Activated T-cell treated with anti-CD3 and anti-CD28 coated beads, Interleukin-2, amount 50 U/mL, for 4 hours (primary cell): ENCODE data around the gene RPH3AL. TPM values are rescaled to one million over a fixed set of nuclear protein-coding genes. Genes with fewer than 3 reads are reported as not detected.

Experiments
- ATAC-seq, 2 donors: fragments of 200-7000 bp; cut with Tn5 transposase; one replicate each; pipeline ENCODE4 v1.10.0; 2021
- DNase-seq: peaks from one replicate; pipeline ENCODE4 v3.0.0-alpha.2; 2020
- H3K27me3 Mint-ChIP-seq: one replicate; pipeline ENCODE4 v1.8.0; 2021; ENCODE audit warnings: low read depth, mixed read lengths
- H3K36me3 Mint-ChIP-seq: one replicate; pipeline ENCODE4 v1.8.0; 2022; ENCODE audit warnings: mixed read lengths; ENCODE audit not compliant: insufficient read depth
- H3K4me1 Mint-ChIP-seq: one replicate; pipeline ENCODE4 v1.8.0; 2021; ENCODE audit warnings: low read depth, mixed read lengths
- H3K4me3 Mint-ChIP-seq: one replicate; pipeline ENCODE4 v1.8.0; 2021; ENCODE audit warnings: mild to moderate bottlenecking, moderate library complexity, mixed read lengths
- H3K9me3 Mint-ChIP-seq: one replicate; pipeline ENCODE4 v1.8.0; 2021; ENCODE audit warnings: mixed read lengths
- total RNA-seq, 3 donors: library from RNA; stranded (reverse); gene quantifications; one replicate each; pipeline ENCODE4 v1.2.1, GENCODE V29; 2021

The RPH3AL gene
- total RNA-seq, 3 donors from 2014 or later, result 1.3 to 2.2 (median 1.9) TPM

DNA sequence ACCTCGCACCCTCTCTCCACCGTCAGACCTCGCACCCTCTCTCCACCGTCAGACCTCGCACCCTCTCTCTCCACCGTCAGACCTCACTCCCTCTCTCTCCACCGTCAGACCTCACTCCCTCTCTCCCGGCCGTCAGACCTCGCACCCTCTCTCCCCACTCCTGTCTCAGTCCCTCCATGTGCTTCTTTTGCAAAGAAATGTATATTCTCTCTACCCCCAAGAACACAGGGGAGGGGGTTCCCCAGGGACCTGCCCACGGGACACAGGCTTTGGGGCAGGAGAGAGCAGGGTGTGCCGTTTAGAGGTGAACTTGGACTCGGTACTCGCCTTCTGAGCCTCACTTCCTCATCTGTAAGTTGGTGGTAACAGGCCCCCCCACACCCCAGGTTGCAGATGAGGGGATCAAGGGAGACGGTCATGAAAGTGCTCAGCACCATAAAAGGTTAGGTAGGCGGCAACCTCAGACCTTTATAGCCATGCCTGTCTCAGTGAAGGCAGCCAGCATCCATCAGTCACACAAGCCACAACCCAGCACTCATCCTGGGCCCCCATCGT lies 63.7 kb downstream of the RPH3AL start:
- Mint-ChIP-seq H3K4me3 (no peak overlapping the region), H3K9me3 (no peaks in the 10 kb centered on the region), H3K36me3 (peaks cover 2% of the 10 kb centered on the region), H3K27me3 (peaks cover 2% of the 10 kb centered on the region), H3K4me1 (peaks cover 6% of the 10 kb centered on the region)
- ATAC-seq, result no peak
- no peak for DNase-seq

DNA sequence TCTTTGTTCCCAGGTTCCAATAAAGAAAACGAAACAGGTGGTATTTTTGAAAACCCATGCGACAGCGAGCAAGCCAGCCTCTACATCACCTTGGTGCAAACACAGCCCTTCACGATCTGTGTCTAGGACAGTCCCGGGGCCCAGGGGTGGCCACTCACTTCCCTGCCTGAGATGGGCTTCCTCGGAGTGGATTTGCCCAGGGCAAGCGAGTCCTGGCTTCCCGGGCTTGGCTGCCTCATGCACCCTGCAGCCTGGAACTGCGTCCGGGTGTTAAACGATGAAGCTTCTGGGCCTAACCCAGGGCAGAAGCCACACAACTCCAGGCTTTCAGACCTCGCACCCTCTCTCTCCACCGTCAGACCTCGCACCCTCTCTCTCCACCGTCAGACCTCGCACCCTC lies 66.0 kb downstream of the RPH3AL start:
- H3K36me3 Mint-ChIP-seq, result peaks cover 4% of the 10 kb centered on the region
- ATAC-seq (no peak), DNase-seq (no peak)
- no peaks in the 10 kb centered on the region for H3K9me3 Mint-ChIP-seq
- no peak overlapping the region for H3K4me3 Mint-ChIP-seq
- H3K27me3 Mint-ChIP-seq, result no peaks in the 10 kb centered on the region
- no peaks in the 10 kb centered on the region for H3K4me1 Mint-ChIP-seq

- ATAC-seq (no peak), DNase-seq (no peak)
- Mint-ChIP-seq H3K4me3 (no peak overlapping the region), H3K36me3 (peaks cover 4% of the 10 kb centered on the region), H3K27me3 (no peaks in the 10 kb centered on the region), H3K4me1 (no peaks in the 10 kb centered on the region), H3K9me3 (no peaks in the 10 kb centered on the region)
Measured at GRCh38 chr17:285751-286422, 66.7 kb downstream of the RPH3AL start.

DNA sequence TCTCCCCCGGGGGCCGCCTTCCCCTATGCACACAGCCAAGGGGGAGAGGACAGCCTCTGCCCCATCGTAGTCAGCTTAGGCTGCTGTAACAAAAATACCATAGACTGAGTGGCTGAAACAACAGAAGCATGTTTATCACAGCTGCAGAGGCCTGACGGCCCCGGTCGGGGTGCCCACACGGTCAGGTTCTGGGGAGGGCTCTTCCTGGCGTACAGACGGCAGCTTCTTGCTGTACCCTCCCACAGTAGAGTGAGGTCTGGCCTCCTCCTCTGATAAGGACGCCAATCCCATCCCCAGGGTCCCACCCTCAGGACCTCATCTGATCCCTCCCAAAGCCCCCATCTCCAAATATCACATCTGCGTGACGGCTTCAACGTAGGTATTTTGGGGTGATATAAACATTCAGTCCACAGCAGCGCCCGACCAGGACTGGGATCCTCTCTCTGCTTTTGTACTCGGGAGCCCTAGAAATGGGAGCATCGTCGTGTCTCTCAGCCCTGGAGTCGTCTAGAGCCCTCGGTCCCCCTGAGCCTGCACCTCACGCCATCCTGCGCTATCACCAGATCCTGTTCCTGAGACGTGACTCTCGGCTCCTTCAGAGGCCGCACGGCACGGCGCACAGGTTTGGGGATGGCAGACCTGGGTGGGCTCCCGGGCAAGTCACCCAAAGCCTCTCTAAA lies 67.8 kb downstream of the RPH3AL start:
- Mint-ChIP-seq H3K4me3 (no peak overlapping the region), H3K36me3 (peaks cover 4% of the 10 kb centered on the region)

GRCh38 chr17:283911-284675 lies 68.5 kb downstream of the RPH3AL start:
- ATAC-seq (no peak), DNase-seq (no peak)
- Mint-ChIP-seq H3K36me3 (peaks cover 4% of the 10 kb centered on the region), H3K27me3 (no peaks in the 10 kb centered on the region), H3K4me1 (no peaks in the 10 kb centered on the region), H3K4me3 (no peak overlapping the region), H3K9me3 (no peaks in the 10 kb centered on the region)

More for the DNA sequence above, 67.8 kb downstream of the RPH3AL start:
- ATAC-seq (no peak), DNase-seq (no peak)
- no peaks in the 10 kb centered on the region for H3K9me3 Mint-ChIP-seq
- H3K4me1 Mint-ChIP-seq, result no peaks in the 10 kb centered on the region
- no peaks in the 10 kb centered on the region for H3K27me3 Mint-ChIP-seq

GRCh38 chr17:282912-283882 lies 69.4 kb downstream of the RPH3AL start:
- H3K9me3 Mint-ChIP-seq, result no peaks in the 10 kb centered on the region
- ATAC-seq, result no peak
- H3K36me3 Mint-ChIP-seq, result peaks cover 4% of the 10 kb centered on the region
- H3K4me1 Mint-ChIP-seq, result no peaks in the 10 kb centered on the region
- H3K4me3 Mint-ChIP-seq, result no peak overlapping the region
- no peak for DNase-seq
- no peaks in the 10 kb centered on the region for H3K27me3 Mint-ChIP-seq

- Mint-ChIP-seq H3K27me3 (no peaks in the 10 kb centered on the region), H3K9me3 (no peaks in the 10 kb centered on the region), H3K4me3 (no peak overlapping the region), H3K36me3 (peaks cover 4% of the 10 kb centered on the region), H3K4me1 (no peaks in the 10 kb centered on the region)
- DNase-seq (no peak), ATAC-seq (no peak)
Measured at GRCh38 chr17:282000-282911, 70.4 kb downstream of the RPH3AL start.

- ATAC-seq, result no peak
- H3K9me3 Mint-ChIP-seq, result no peaks in the 10 kb centered on the region
- no peaks in the 10 kb centered on the region for H3K4me1 Mint-ChIP-seq
- no peak for DNase-seq
- no peak overlapping the region for H3K4me3 Mint-ChIP-seq
- peaks cover 4% of the 10 kb centered on the region for H3K36me3 Mint-ChIP-seq
- H3K27me3 Mint-ChIP-seq, result no peaks in the 10 kb centered on the region
Measured at GRCh38 chr17:281365-281999, 71.1 kb downstream of the RPH3AL start.

DNA sequence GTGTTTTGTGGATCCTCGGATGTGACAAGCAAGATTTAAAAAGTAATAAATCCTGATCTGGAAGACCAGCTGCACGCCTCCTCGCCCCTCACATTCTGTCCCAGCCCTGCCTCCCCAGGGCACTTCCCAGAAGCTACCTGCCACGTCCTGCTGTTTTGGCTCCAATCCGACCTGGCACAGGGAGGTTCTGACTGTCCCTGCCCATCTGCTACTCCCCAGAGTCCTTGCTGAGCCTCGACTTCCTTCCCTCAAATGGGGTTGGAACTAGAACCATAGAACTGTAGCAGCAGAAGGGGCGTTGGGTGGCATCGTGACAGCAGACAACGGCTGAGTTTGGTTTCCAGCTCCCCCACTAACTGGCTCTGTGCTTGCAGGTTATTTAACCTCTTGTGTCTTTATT lies 71.7 kb downstream of the RPH3AL start:
- Mint-ChIP-seq H3K36me3 (peaks cover 4% of the 10 kb centered on the region), H3K27me3 (no peaks in the 10 kb centered on the region), H3K4me1 (no peaks in the 10 kb centered on the region), H3K4me3 (no peak overlapping the region), H3K9me3 (no peaks in the 10 kb centered on the region)
- ATAC-seq (no peak), DNase-seq (no peak)

DNA sequence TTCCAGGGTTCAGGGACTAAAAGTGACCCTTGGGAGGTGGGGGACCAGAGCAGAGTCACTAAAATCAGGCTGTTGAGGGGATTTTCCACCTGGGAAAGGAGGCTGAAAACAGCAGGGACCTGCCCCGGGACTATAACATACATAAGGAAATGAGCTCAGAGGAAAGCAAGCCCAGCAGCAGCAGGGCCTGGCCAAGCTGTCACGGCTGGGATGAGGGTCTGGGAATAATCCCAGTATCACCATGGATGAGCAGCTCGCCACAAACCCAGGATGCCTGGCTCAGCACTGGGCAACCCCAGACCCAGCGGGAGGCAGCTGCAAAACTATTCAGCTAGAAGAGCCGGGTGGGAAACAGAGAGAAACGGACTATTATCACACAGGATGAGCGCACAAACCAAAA lies 72.4 kb downstream of the RPH3AL start:
- no peaks in the 10 kb centered on the region for H3K27me3 Mint-ChIP-seq
- ATAC-seq, result no peak
- H3K9me3 Mint-ChIP-seq, result no peaks in the 10 kb centered on the region
- DNase-seq, result no peak
- peaks cover 4% of the 10 kb centered on the region for H3K36me3 Mint-ChIP-seq
- no peak overlapping the region for H3K4me3 Mint-ChIP-seq
- no peaks in the 10 kb centered on the region for H3K4me1 Mint-ChIP-seq

DNA sequence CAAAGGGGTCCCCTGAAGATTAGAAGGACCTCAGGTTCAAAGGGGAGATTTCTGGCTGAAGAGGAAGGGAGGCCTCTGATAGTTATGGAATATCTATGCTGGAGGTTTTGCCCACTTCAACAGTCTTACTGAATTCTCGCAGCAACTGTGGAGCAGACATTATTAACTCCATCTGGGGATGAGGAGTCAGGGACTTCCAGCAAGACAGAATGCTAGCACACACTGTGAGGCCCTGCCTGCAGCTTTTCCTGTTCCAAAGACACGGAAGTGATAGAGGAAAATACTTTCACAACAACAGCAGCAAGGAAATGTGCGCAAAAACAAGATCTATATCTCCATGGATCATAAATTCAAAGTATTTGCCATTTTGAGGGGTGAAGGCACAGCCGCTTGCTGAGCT lies 72.8 kb downstream of the RPH3AL start:
- peaks cover 4% of the 10 kb centered on the region for H3K36me3 Mint-ChIP-seq
- ATAC-seq (no peak), DNase-seq (no peak)
- H3K4me3 Mint-ChIP-seq, result no peak overlapping the region
- no peaks in the 10 kb centered on the region for H3K9me3 Mint-ChIP-seq
- no peaks in the 10 kb centered on the region for H3K27me3 Mint-ChIP-seq
- no peaks in the 10 kb centered on the region for H3K4me1 Mint-ChIP-seq

DNA sequence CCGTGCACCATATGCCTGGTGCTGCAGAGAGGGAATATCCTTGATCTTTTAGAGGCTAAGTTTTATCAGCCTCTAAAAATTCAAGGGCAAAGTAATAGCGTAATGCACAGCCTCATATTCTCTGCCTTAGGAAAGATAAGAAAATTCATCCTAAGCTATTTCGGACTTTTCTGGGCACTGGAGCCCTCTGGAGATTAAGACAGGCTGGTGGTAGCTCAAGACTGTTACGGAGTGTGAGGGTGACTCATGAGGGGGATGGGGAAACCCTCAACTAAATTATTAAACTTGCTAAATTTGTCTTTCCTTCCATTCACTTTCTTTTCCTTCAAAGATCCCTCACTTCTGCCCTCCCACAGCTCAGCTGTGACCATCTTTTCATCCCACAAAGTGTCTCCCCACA lies 73.3 kb downstream of the RPH3AL start:
- peaks cover 4% of the 10 kb centered on the region for H3K36me3 Mint-ChIP-seq
- no peaks in the 10 kb centered on the region for H3K27me3 Mint-ChIP-seq
- no peak for ATAC-seq
- DNase-seq, result no peak
- H3K4me1 Mint-ChIP-seq, result no peaks in the 10 kb centered on the region
- H3K4me3 Mint-ChIP-seq, result no peak overlapping the region
- H3K9me3 Mint-ChIP-seq, result no peaks in the 10 kb centered on the region

- Mint-ChIP-seq H3K36me3 (no peaks in the 10 kb centered on the region), H3K4me1 (no peaks in the 10 kb centered on the region), H3K9me3 (no peaks in the 10 kb centered on the region), H3K4me3 (no peak overlapping the region), H3K27me3 (no peaks in the 10 kb centered on the region)
- ATAC-seq, result no peak
- no peak for DNase-seq
Measured at GRCh38 chr17:278676-279059, 73.9 kb downstream of the RPH3AL start.
